HepG2 (cell line): ENCODE data around the gene NCF4. TPM values are rescaled to one million over a fixed set of nuclear protein-coding genes. Genes with fewer than 3 reads are reported as not detected.

Source experiments
- ATAC-seq: fragments of 200-7000 bp; cut with Tn5 transposase; 3 replicates; pipeline ENCODE4 v1.9.1; 2020; ENCODE audit warnings: mild to moderate bottlenecking, moderate library complexity
- BruUV-seq: library from RNA; stranded (reverse); fragments of 400-500 nt; replicated peaks from 2 replicates; lab custom pipeline; 2021; lab: Mats Ljungman, UMichigan
- CTCF ChIA-PET: fragments of 300-600 bp; formaldehyde crosslinking; extraction: SDS; loops from one replicate; lab custom pipeline; 2021; ENCODE audit warnings: low total read pairs, inconsistent platforms, low intra/inter-chr PET ratio; lab: Yijun Ruan, JAX
- POLR2A ChIA-PET: fragments of 350-600 bp; sonication (Branson Sonifier 250); formaldehyde crosslinking; loops from one replicate; lab custom pipeline; 2020; ENCODE audit warnings: antibody characterized with exemption, inconsistent platforms; lab: Yijun Ruan, JAX
- DNase-seq: peaks from one replicate; pipeline ENCODE4 v3.0.0-alpha.2; 2015; ENCODE audit warnings: low spot score
- FAIRE-seq: peaks from 3 replicates; lab custom pipeline; 2011; peaks lifted over from hg19 to GRCh38; lab: Jason Lieb, UNC
- H2AFZ ChIP-seq: one replicate; pipeline ENCODE4 v1.6.1; 2011; ENCODE audit warnings: low read length, inconsistent platforms
- H3K27ac ChIP-seq: fragments of 300-600 bp; 3 replicates; pipeline ENCODE4 v1.8.0; 2011; ENCODE audit warnings: mixed run types, mild to moderate bottlenecking, mixed read lengths, low read length, inconsistent platforms; ENCODE audit not compliant: insufficient read depth; ENCODE audit errors: extremely low read length
- H3K27me3 ChIP-seq, 2 experiments: fragments of 200-600 bp in 1 of 2; 2 replicates in 1 of 2; 3 replicates in 1 of 2; pipeline versions ENCODE4 v1.6.0 to v1.8.0; 2011; ENCODE audit warnings: low read length in 2 of 2, mild to moderate bottlenecking in 2 of 2, moderate library complexity in 2 of 2, inconsistent platforms in 1 of 2; ENCODE audit not compliant: insufficient read depth in 2 of 2, control insufficient read depth in 1 of 2
- H3K36me3 ChIP-seq, 2 experiments: fragments of 200-600 bp in 1 of 2; replicated peaks in 1 of 2; 2 replicates in 1 of 2; 3 replicates in 1 of 2; pipeline versions ENCODE4 v1.5.1 to v1.8.0; 2011; ENCODE audit warnings: low read length in 2 of 2, inconsistent platforms in 1 of 2; ENCODE audit not compliant: insufficient read depth in 2 of 2, control insufficient read depth in 1 of 2
- H3K4me1 ChIP-seq: 2 replicates; pipeline ENCODE4 v1.5.1; 2012; ENCODE audit warnings: low read length, inconsistent platforms; ENCODE audit not compliant: insufficient read depth
- H3K4me2 ChIP-seq: 2 replicates; pipeline ENCODE4 v1.6.0; 2011; ENCODE audit warnings: low read depth, low read length, inconsistent platforms
- H3K4me3 ChIP-seq, 3 experiments: fragments of 200-600 bp in 1 of 3; sonication (generic), shearing (Covaris generic) in 1 of 3; replicated peaks in 1 of 3; 2 replicates each; pipeline ENCODE4 v1.5.1; 2011 to 2016; ENCODE audit warnings: low read length in 3 of 3, inconsistent platforms in 2 of 3, low read depth in 2 of 3, mild to moderate bottlenecking in 2 of 3, control low read depth in 1 of 3, mixed read lengths in 1 of 3; ENCODE audit not compliant: insufficient read depth in 1 of 3
- H3K79me2 ChIP-seq: one replicate; pipeline ENCODE4 v1.6.1; 2011; ENCODE audit warnings: low read length, inconsistent platforms; ENCODE audit not compliant: insufficient read depth
- H3K9ac ChIP-seq: 2 replicates; pipeline ENCODE4 v1.6.0; 2011; ENCODE audit warnings: mild to moderate bottlenecking, low read depth, low read length, inconsistent platforms; ENCODE audit not compliant: insufficient read depth
- H3K9me3 ChIP-seq: 2 replicates; pipeline ENCODE4 v1.5.1; 2012; ENCODE audit warnings: mild to moderate bottlenecking, low read length
- H4K20me1 ChIP-seq: 2 replicates; pipeline ENCODE4 v1.6.0; 2011; ENCODE audit warnings: inconsistent platforms, mild to moderate bottlenecking, low read length, moderate library complexity; ENCODE audit not compliant: insufficient read depth
- KAT8 ChIP-seq: IDR thresholded peaks from 2 replicates; pipeline ENCODE4 v1.6.1; 2016; ENCODE audit warnings: missing genetic modification reagents, missing compliant biosample characterization
- KLF9 ChIP-seq: IDR thresholded peaks from 2 replicates; pipeline ENCODE4 v1.6.1; 2016; ENCODE audit warnings: low read depth
- MIER3 ChIP-seq: IDR thresholded peaks from 2 replicates; pipeline ENCODE4 v1.6.1; 2016; ENCODE audit warnings: missing compliant biosample characterization, borderline replicate concordance
- RAD21 ChIP-seq: fragments of 450-650 bp; formaldehyde crosslinking; IDR thresholded peaks from 2 replicates; pipeline ENCODE4 v1.5.0; 2020; ENCODE audit warnings: mild to moderate bottlenecking
- SMAD1 ChIP-seq: sonication (generic); formaldehyde crosslinking; IDR thresholded peaks from 2 replicates; pipeline ENCODE4 v1.4.0; 2020; ENCODE audit warnings: missing genetic modification reagents, low read depth, mild to moderate bottlenecking, borderline replicate concordance
- ZNF101 ChIP-seq: sonication (generic); formaldehyde crosslinking; IDR thresholded peaks from 2 replicates; pipeline ENCODE4 v1.4.0; 2020; ENCODE audit warnings: mild to moderate bottlenecking, low read depth, missing genetic modification reagents, borderline replicate concordance
- WGBS: methylation state at CpG from one replicate; pipeline ENCODE4 v1.1.6; 2017; ENCODE audit warnings: low lambda C conversion rate; 5-methylcytosine and 5-hydroxymethylcytosine counted together
- in situ Hi-C: cut with HindIII; loops from 2 replicates; pipeline ENCODE4 v1.10.0; 2017; ENCODE audit warnings: low pct_unique_long_range_greater_than_20kb; ENCODE audit not compliant: extremely low pct_ligation_motif_present
- intact Hi-C: fragments of 100-400 bp; cut with micrococcal nuclease; formaldehyde crosslinking; loops from one replicate; pipeline ENCODE4 v1.10.0; 2022; ENCODE audit not compliant: unreplicated experiment
- polyA plus RNA-seq, 8 experiments: library from polyadenylated mRNA; depleted of rRNA in 3 of 8; stranded (reverse) in 7 of 8; unstranded in 1 of 8; fragments of >200 nt; fragmentation: Illumina TruSeq in 4 of 8; extraction: Trizol in 4 of 8; gene quantifications; 2 replicates each; pipeline versions ENCODE4 v1.2.1 to v1.2.3, GENCODE V29; 2011 to 2016; ENCODE audit warnings: low read depth in 4 of 8, missing spikeins in 1 of 8, mixed read lengths in 1 of 8; ENCODE audit not compliant: insufficient read depth in 1 of 8
- total RNA-seq, 5 experiments: library from RNA; depleted of rRNA; stranded (reverse); fragments of >200 nt; fragmentation: Illumina TruSeq; extraction: Trizol; gene quantifications; 2 replicates each; pipeline ENCODE4 v1.2.3, GENCODE V29; 2016; ENCODE audit warnings: low read depth in 1 of 5
- TF ChIP-seq, protein P1 (sequence below): sonication (generic); formaldehyde crosslinking; IDR thresholded peaks from 2 replicates; pipeline ENCODE4 v1.8.0; 2022; ENCODE audit warnings: low read depth, missing genetic modification reagents
- TF ChIP-seq, protein P2 (sequence below): sonication (generic); formaldehyde crosslinking; IDR thresholded peaks from 2 replicates; pipeline ENCODE4 v1.8.1; 2023; ENCODE audit warnings: mild to moderate bottlenecking, missing genetic modification reagents, borderline replicate concordance
- TF ChIP-seq, protein P3 (sequence below): IDR thresholded peaks from 2 replicates; pipeline ENCODE4 v1.6.1; 2016; ENCODE audit warnings: missing biosample characterization, missing genetic modification reagents, low read depth
- TF ChIP-seq, protein P4 (sequence below): sonication (generic); formaldehyde crosslinking; IDR thresholded peaks from 2 replicates; pipeline ENCODE4 v1.8.0; 2022; ENCODE audit warnings: missing genetic modification reagents, mild to moderate bottlenecking, moderate library complexity, borderline replicate concordance

The NCF4 gene
- total and polyA plus RNA-seq, 2 of the 13 experiments (the other 11 are each of a cell fraction or from before 2014, with no cell fraction given) = not detected

DNA sequence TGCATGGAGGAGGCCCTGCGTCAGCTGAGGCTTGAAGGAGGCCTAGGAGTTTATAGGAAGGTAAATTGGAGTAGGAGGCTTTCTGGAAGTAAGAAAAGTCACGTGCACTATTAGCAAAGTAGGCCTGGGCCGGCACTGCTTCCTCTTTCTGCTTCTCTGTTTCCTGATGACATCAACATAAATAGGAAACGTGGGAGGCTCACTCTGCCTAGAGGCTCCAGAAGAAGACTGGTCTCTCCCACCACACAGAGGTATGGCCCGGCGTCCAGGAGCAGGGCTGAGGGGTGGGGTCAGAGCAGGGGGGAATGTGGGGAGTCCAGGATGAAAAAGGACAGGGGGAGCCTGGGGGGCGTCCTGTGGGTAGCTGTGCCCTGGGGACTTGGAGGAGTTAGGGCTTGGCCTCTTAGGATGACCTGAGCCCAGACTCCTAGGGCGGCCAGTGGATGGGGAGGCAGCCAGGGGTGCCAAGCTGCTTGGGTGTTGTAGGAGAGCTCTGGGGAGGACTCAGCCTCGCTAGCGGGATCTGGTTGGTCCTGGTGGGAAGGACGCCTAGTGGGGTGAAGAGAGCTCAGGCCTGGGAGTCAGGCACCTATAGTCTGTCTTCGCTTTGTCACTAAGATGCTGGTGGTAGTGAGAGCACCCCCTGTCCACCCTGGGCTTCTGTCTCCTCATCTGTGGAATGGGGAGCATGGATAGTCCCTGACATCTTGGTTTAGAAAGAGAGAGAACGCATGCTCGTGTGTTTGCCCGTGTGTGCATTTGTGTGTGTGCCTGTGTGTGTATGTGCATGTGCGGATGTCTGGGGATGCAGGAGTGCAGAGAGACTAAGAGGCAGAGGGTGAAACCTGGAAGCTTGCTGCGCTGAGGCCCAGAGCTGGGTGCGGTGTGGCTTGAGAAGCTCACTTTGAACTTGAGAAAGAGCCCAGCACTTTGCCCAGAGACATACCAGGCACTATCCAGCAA is 52.9 kb downstream of the NCF4 start, which contains the start of gene CSF2RB:
Gene CSF2RB (plus strand): TSS at position 202 of the 963 bp plus-strand sequence. CDS start 8,580 bp downstream, outside the sequence.
- FAIRE-seq (no peak), ATAC-seq (no peak)
- Histone ChIP-seq H3K36me3 (no peaks in the 10 kb centered on the region), H3K79me2 (no peaks in the 10 kb centered on the region), H3K4me2 (no peak within 1 kb of the TSS), H3K4me1 (no peaks in the 10 kb centered on the region), H3K4me3 (no peak within 1 kb of the TSS), H3K9me3 (no peaks in the 10 kb centered on the region), H3K27me3 (peaks cover 5 to 22% of the 10 kb centered on the region in 2 experiments; a peak in 4 of 5 replicates), H2AFZ (no peak within 1 kb of the TSS), H3K9ac (no peak within 1 kb of the TSS), H4K20me1 (no peaks in the 10 kb centered on the region)
- CTCF ChIA-PET = no interaction called here
- TF ChIP-seq SMAD1 (CRISPR knock-in tag) = no peak
- no peak for TF ChIP-seq RAD21 (CRISPR knock-in tag)
- no peak for TF ChIP-seq KLF9 (CRISPR knock-in tag)
- TF ChIP-seq, protein P1, sequence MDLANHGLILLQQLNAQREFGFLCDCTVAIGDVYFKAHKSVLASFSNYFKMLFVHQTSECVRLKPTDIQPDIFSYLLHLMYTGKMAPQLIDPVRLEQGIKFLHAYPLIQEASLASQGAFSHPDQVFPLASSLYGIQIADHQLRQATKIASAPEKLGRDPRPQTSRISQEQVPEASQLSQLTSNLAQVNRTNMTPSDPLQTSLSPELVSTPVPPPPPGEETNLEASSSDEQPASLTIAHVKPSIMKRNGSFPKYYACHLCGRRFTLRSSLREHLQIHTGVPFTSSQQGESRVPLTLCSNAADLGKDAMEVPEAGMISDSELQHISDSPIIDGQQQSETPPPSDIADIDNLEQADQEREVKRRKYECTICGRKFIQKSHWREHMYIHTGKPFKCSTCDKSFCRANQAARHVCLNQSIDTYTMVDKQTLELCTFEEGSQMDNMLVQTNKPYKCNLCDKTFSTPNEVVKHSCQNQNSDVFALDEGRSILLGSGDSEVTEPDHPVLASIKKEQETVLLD (CRISPR knock-in tag) = no peak
- TF ChIP-seq, all 625 proteins: peak for 0
- POLR2A ChIA-PET = no interaction called here
- 12% methylated on average over 14 of the region's 18 CpGs for WGBS
- in situ Hi-C loops (no loop called here), intact Hi-C loops (no loop called here)
- BruUV-seq = no TSS peak
- no peak for DNase-seq
- H3K27ac ChIP-seq = no peak within 1 kb of the TSS

DNA sequence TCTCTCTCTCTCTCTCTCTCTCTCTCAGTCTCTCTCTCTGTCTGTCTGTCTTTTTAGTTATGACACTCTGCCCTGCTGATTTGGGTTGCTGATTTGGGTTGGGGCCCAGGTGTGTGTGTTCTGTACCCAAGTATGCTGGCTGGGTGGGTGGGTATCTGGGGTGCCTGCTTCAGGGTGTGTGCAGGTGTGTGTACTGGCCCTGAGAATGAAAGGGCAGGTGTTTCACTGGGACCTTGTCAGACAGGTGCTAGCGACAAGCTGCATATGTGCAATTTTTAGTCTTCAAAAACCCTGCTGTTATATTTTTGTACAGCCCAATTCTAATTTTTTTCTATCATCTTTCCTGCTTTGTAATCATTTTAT is 53.6 kb downstream of the NCF4 start:
- no peak overlapping the region for H3K27ac ChIP-seq
- no peaks in the 10 kb centered on the region for H3K4me1 ChIP-seq
- no peak overlapping the region for H3K4me2 ChIP-seq
- WGBS = 6% methylated on average over 1 of the region's 1 CpG
- H3K9ac ChIP-seq = no peak overlapping the region
- H4K20me1 ChIP-seq = no peaks in the 10 kb centered on the region
- FAIRE-seq (no peak), DNase-seq (no peak), ATAC-seq (no peak)
- CTCF ChIA-PET = no interaction called here
- POLR2A ChIA-PET = no interaction called here
- no peaks in the 10 kb centered on the region for H3K9me3 ChIP-seq
- no peak overlapping the region for H3K4me3 ChIP-seq
- BruUV-seq = no TSS peak
- intact Hi-C loops (no loop called here), in situ Hi-C loops (no loop called here)
- no peaks in the 10 kb centered on the region for H3K36me3 ChIP-seq
- peaks cover 5 to 22% of the 10 kb centered on the region in 2 experiments; a peak in 4 of 5 replicates for H3K27me3 ChIP-seq
- no peak overlapping the region for H2AFZ ChIP-seq
- no peaks in the 10 kb centered on the region for H3K79me2 ChIP-seq
- TF ChIP-seq, protein P2, sequence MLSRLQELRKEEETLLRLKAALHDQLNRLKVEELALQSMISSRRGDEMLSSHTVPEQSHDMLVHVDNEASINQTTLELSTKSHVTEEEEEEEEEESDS (CRISPR knock-in tag) = no peak
- TF ChIP-seq MIER3 (CRISPR knock-in tag) (no peak), KAT8 (CRISPR knock-in tag) (no peak), ZNF101 (CRISPR knock-in tag) (no peak)
- TF ChIP-seq, protein P3, sequence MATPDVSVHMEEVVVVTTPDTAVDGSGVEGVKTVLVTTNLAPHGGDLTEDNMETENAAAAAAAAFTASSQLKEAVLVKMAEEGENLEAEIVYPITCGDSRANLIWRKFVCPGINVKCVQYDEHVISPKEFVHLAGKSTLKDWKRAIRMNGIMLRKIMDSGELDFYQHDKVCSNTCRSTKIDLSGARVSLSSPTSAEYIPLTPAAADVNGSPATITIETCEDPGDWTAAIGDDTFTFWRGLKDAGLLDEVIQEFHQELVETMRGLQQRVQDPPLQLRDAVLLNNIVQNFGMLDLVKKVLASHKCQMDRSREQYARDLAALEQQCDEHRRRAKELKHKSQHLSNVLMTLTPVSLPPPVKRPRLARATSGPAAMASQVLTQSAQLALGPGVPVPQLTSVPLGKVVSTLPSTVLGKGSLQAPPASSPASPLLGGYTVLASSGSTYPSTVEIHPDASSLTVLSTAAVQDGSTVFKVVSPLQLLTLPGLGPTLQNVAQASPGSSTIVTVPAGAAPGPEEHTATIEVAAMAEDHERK (CRISPR knock-in tag) = no peak
- TF ChIP-seq, protein P4, sequence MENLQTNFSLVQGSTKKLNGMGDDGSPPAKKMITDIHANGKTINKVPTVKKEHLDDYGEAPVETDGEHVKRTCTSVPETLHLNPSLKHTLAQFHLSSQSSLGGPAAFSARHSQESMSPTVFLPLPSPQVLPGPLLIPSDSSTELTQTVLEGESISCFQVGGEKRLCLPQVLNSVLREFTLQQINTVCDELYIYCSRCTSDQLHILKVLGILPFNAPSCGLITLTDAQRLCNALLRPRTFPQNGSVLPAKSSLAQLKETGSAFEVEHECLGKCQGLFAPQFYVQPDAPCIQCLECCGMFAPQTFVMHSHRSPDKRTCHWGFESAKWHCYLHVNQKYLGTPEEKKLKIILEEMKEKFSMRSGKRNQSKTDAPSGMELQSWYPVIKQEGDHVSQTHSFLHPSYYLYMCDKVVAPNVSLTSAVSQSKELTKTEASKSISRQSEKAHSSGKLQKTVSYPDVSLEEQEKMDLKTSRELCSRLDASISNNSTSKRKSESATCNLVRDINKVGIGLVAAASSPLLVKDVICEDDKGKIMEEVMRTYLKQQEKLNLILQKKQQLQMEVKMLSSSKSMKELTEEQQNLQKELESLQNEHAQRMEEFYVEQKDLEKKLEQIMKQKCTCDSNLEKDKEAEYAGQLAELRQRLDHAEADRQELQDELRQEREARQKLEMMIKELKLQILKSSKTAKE (CRISPR knock-in tag) = no peak
